Brain microvascular endothelial cell (primary cell): ENCODE measurements around the gene IFT43.

ENCODE experiments used
- DNase-seq: peaks from one replicate; pipeline ENCODE4 v3.0.0-alpha.2; 2020
- H3K27ac ChIP-seq: fragments of 250-450 bp; sonication (Bioruptor Pico); 2 replicates; pipeline ENCODE4 v1.5.1; 2020; ENCODE audit warnings: mild to moderate bottlenecking, moderate library complexity
- H3K27me3 ChIP-seq: fragments of 250-450 bp; sonication (Bioruptor Pico); replicated peaks from 2 replicates; pipeline ENCODE4 v1.5.1; 2020; ENCODE audit warnings: mild to moderate bottlenecking
- H3K36me3 ChIP-seq: fragments of 250-450 bp; sonication (Bioruptor Pico); replicated peaks from 2 replicates; pipeline ENCODE4 v1.5.1; 2020; ENCODE audit warnings: mild to moderate bottlenecking
- H3K4me3 ChIP-seq: 2 replicates; pipeline ENCODE4 v1.5.1; 2011; ENCODE audit warnings: low read depth, mild to moderate bottlenecking, control low read depth, low read length, moderate library complexity
- in situ Hi-C: cut with HindIII; loops from 2 replicates; pipeline ENCODE4 v1.10.0; 2017; ENCODE audit warnings: low sequenced_read_pairs, low pct_ligation_motif_present
- TF ChIP-seq, protein P1 (sequence below): IDR thresholded peaks from 2 replicates; pipeline ENCODE4 v1.5.1; 2011; ENCODE audit warnings: low read depth, mild to moderate bottlenecking, moderate library complexity, low read length, control low read depth, inconsistent platforms; ENCODE audit errors: missing control alignments

IFT43 gene

GRCh38 chr14:76083796-76084765, 98.5 kb downstream of the IFT43 start:
- TF ChIP-seq, protein P1, sequence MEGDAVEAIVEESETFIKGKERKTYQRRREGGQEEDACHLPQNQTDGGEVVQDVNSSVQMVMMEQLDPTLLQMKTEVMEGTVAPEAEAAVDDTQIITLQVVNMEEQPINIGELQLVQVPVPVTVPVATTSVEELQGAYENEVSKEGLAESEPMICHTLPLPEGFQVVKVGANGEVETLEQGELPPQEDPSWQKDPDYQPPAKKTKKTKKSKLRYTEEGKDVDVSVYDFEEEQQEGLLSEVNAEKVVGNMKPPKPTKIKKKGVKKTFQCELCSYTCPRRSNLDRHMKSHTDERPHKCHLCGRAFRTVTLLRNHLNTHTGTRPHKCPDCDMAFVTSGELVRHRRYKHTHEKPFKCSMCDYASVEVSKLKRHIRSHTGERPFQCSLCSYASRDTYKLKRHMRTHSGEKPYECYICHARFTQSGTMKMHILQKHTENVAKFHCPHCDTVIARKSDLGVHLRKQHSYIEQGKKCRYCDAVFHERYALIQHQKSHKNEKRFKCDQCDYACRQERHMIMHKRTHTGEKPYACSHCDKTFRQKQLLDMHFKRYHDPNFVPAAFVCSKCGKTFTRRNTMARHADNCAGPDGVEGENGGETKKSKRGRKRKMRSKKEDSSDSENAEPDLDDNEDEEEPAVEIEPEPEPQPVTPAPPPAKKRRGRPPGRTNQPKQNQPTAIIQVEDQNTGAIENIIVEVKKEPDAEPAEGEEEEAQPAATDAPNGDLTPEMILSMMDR = no peak
- no peaks in the 10 kb centered on the region for H3K36me3 ChIP-seq
- in situ Hi-C loops = no loop called here

DNA sequence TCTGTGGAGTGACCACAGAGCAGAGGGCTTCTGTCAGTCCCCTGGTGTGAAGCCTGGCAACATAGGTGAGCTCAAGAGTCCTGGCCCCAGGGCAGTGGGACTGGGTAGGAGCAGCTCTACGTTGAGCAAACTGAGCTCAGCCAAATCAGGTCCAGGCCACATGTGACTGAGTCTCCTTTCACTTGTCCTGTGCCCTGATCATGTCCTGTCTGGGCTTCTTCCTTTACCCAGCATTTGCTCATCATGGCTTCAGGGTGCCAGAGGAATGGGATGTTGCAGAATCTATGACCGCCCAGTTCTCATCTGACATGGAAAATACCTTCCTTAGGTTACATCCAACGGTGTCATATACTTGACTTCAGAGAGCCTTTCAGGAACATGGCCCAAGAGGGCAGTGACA, 99.8 kb downstream of the IFT43 start:
- H3K27ac ChIP-seq = no peak overlapping the region
- in situ Hi-C loops = no loop called here
- no peak overlapping the region for H3K4me3 ChIP-seq
- peaks cover 3% of the 10 kb centered on the region for H3K27me3 ChIP-seq
- no peak for DNase-seq
- H3K36me3 ChIP-seq = no peaks in the 10 kb centered on the region
- TF ChIP-seq, protein P1 = no peak

More at GRCh38 chr14:76083796-76084765, 98.5 kb downstream of the IFT43 start:
- H3K27ac ChIP-seq = no peak overlapping the region
- DNase-seq = no peak
- no peak overlapping the region for H3K4me3 ChIP-seq
- H3K27me3 ChIP-seq = peaks cover 1% of the 10 kb centered on the region

GRCh38 chr14:76086636-76087035, 101.1 kb downstream of the IFT43 start:
- TF ChIP-seq, protein P1 = no peak

DNA sequence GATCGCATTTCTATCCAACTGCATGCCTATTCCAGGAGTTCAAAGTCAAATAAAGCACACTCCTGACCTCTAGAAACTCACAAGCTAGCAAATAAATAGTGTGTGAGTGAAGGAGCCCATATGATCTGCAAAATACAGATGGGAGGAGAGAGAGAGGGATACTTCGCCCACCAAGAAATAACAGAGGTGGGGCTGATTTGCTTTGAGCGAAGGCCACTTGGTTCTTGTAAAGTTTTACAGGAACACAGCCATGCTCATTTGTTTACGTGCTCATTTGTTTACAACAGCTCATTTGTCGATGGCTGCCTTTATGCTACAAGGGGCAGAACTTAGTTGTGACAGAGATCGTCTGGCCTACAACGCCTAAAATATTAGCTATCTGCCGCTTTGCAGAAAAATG, 102.8 kb downstream of the IFT43 start:
- no peak overlapping the region for H3K27ac ChIP-seq
- H3K4me3 ChIP-seq = no peak overlapping the region
- no peaks in the 10 kb centered on the region for H3K36me3 ChIP-seq
- no peak for DNase-seq
- TF ChIP-seq, protein P1 = no peak
- in situ Hi-C loops = no loop called here
- peaks cover 3% of the 10 kb centered on the region for H3K27me3 ChIP-seq

More at GRCh38 chr14:76086636-76087035, 101.1 kb downstream of the IFT43 start:
- Histone ChIP-seq H3K36me3 (no peaks in the 10 kb centered on the region), H3K4me3 (no peak overlapping the region), H3K27ac (no peak overlapping the region), H3K27me3 (peaks cover 3% of the 10 kb centered on the region)
- no peak for DNase-seq
- in situ Hi-C loops = no loop called here

GRCh38 chr14:76088771-76089571, 103.4 kb downstream of the IFT43 start:
- in situ Hi-C loops = no loop called here
- Histone ChIP-seq H3K36me3 (no peaks in the 10 kb centered on the region), H3K4me3 (no peak overlapping the region), H3K27me3 (peaks cover 3% of the 10 kb centered on the region), H3K27ac (no peak overlapping the region)
- TF ChIP-seq, protein P1 = no peak
- DNase-seq = no peak
